OCI-LY1 (cell line): ENCODE results near the gene OLIG3.

Experiments used
- H2AFZ ChIP-seq: fragments of 200-600 bp; sonication (generic), shearing (Covaris generic); 2 replicates; pipeline ENCODE4 v1.6.0; 2014; ENCODE audit warnings: antibody characterized with exemption, mild to moderate bottlenecking, low read length
- H3F3A ChIP-seq: fragments of 200-600 bp; sonication (generic), shearing (Covaris generic); 2 replicates; pipeline ENCODE4 v1.6.0; 2014; ENCODE audit warnings: mild to moderate bottlenecking, antibody characterized with exemption, low read length, moderate library complexity; ENCODE audit not compliant: insufficient read depth
- H3K27ac ChIP-seq: fragments of 200-600 bp; sonication (generic); 2 replicates; pipeline ENCODE4 v1.5.1; 2014; ENCODE audit warnings: low read length, mixed run types, mild to moderate bottlenecking, low read depth; ENCODE audit not compliant: poor library complexity, severe bottlenecking
- H3K27me3 ChIP-seq: fragments of 200-600 bp; sonication (generic); 2 replicates; pipeline ENCODE4 v1.6.0; 2014; ENCODE audit warnings: antibody characterized with exemption, mild to moderate bottlenecking, low read length, moderate library complexity; ENCODE audit not compliant: insufficient read depth
- H3K36me3 ChIP-seq: fragments of 200-600 bp; sonication (generic); 2 replicates; pipeline ENCODE4 v1.6.1; 2014; ENCODE audit warnings: mild to moderate bottlenecking, antibody characterized with exemption, low read length, moderate library complexity, mixed read lengths; ENCODE audit not compliant: insufficient read depth
- H3K4me1 ChIP-seq: fragments of 200-600 bp; sonication (generic); 2 replicates; pipeline ENCODE4 v1.5.1; 2014; ENCODE audit warnings: mild to moderate bottlenecking, low read length, moderate library complexity; ENCODE audit not compliant: insufficient read depth, severe bottlenecking
- H3K4me2 ChIP-seq: fragments of 200-600 bp; sonication (generic), shearing (Covaris generic); 2 replicates; pipeline ENCODE4 v1.6.1; 2014; ENCODE audit warnings: low read length
- H3K4me3 ChIP-seq: fragments of 200-600 bp; sonication (generic); 2 replicates; pipeline ENCODE4 v1.5.1; 2014; ENCODE audit warnings: low read length, low read depth, mild to moderate bottlenecking, mixed read lengths; ENCODE audit not compliant: poor library complexity, severe bottlenecking
- H3K79me2 ChIP-seq: fragments of 200-600 bp; shearing (Covaris generic); 2 replicates; pipeline ENCODE4 v1.6.1; 2016; ENCODE audit warnings: mixed run types, low read length, mixed read lengths; ENCODE audit not compliant: insufficient read depth
- H3K9ac ChIP-seq: fragments of 200-600 bp; sonication (generic), shearing (Covaris generic); 2 replicates; pipeline ENCODE4 v1.6.1; 2014; ENCODE audit warnings: mild to moderate bottlenecking, low read length, mixed read lengths
- H3K9me2 ChIP-seq: fragments of 200-600 bp; sonication (generic), shearing (Covaris generic); 2 replicates; pipeline ENCODE4 v1.6.1; 2014; ENCODE audit warnings: low read depth, mild to moderate bottlenecking, low read length, mixed read lengths
- H3K9me3 ChIP-seq: fragments of 200-600 bp; shearing (Covaris generic); 2 replicates; pipeline ENCODE4 v1.6.1; 2014; ENCODE audit warnings: low read length, mixed read lengths
- H4K20me1 ChIP-seq: fragments of 200-600 bp; sonication (generic), shearing (Covaris generic); 2 replicates; pipeline ENCODE4 v1.6.0; 2016; ENCODE audit warnings: mild to moderate bottlenecking, low read length; ENCODE audit not compliant: insufficient read depth
- CTCF ChIP-seq: fragments of 200-600 bp; sonication (generic), shearing (Covaris generic); IDR thresholded peaks from 2 replicates; pipeline ENCODE4 v1.5.1; 2017; ENCODE audit warnings: mild to moderate bottlenecking, antibody characterized with exemption, low read length, moderate library complexity, mixed read lengths
- EZH2 ChIP-seq: fragments of 200-600 bp; sonication (generic), shearing (Covaris generic); IDR thresholded peaks from 2 replicates; pipeline ENCODE4 v1.8.0; 2017; ENCODE audit warnings: borderline replicate concordance, mixed run types, mild to moderate bottlenecking, antibody characterized with exemption, low read length, moderate library complexity, mixed read lengths

Gene OLIG3

GRCh38 chr6:137472641-137473137 is 21.5 kb downstream of the OLIG3 start:
- Histone ChIP-seq H3K9ac (no peak overlapping the region), H3K4me3 (no peak overlapping the region), H3K9me2 (no peaks in the 10 kb centered on the region), H3K4me2 (no peak overlapping the region), H3K36me3 (no peaks in the 10 kb centered on the region), H3K27ac (no peak overlapping the region), H3K9me3 (no peaks in the 10 kb centered on the region), H3F3A (no peaks in the 10 kb centered on the region), H3K4me1 (no peaks in the 10 kb centered on the region), H2AFZ (no peak overlapping the region), H3K79me2 (no peaks in the 10 kb centered on the region), H4K20me1 (no peaks in the 10 kb centered on the region), H3K27me3 (no peaks in the 10 kb centered on the region)
- TF ChIP-seq EZH2 = no peak
- TF ChIP-seq CTCF = no peak

GRCh38 chr6:137471986-137472385 is 22.2 kb downstream of the OLIG3 start:
- no peak overlapping the region for H3K27ac ChIP-seq
- H3K4me1 ChIP-seq = no peaks in the 10 kb centered on the region
- no peak overlapping the region for H3K9ac ChIP-seq
- H3K9me3 ChIP-seq = no peaks in the 10 kb centered on the region
- no peak overlapping the region for H3K4me2 ChIP-seq
- no peaks in the 10 kb centered on the region for H3F3A ChIP-seq
- H3K36me3 ChIP-seq = no peaks in the 10 kb centered on the region
- H3K9me2 ChIP-seq = no peaks in the 10 kb centered on the region
- no peak overlapping the region for H3K4me3 ChIP-seq
- no peaks in the 10 kb centered on the region for H3K79me2 ChIP-seq
- H2AFZ ChIP-seq = no peak overlapping the region
- H4K20me1 ChIP-seq = no peaks in the 10 kb centered on the region
- no peak for TF ChIP-seq EZH2
- no peak for TF ChIP-seq CTCF
- no peaks in the 10 kb centered on the region for H3K27me3 ChIP-seq

- Histone ChIP-seq H3F3A (no peaks in the 10 kb centered on the region), H3K4me1 (no peaks in the 10 kb centered on the region), H3K4me2 (no peak overlapping the region), H3K9me2 (no peaks in the 10 kb centered on the region), H2AFZ (no peak overlapping the region), H3K27ac (no peak overlapping the region), H3K36me3 (no peaks in the 10 kb centered on the region), H3K4me3 (no peak overlapping the region), H3K9me3 (no peaks in the 10 kb centered on the region), H3K27me3 (no peaks in the 10 kb centered on the region), H3K79me2 (no peaks in the 10 kb centered on the region), H4K20me1 (no peaks in the 10 kb centered on the region), H3K9ac (no peak overlapping the region)
- TF ChIP-seq CTCF = no peak
Measured at GRCh38 chr6:137471497-137471896, 22.7 kb downstream of the OLIG3 start.
